ENCODE results near the gene TMCC1.

GRCh38 chr3:129764090-129764489 lies 129.4 kb downstream of the TMCC1 start:
- TF ChIP-seq EZH2 (IDR thresholded peaks at IDR 0.05; ENCODE audit: borderline replicate concordance, insufficient read depth, low read depth, low read length, poor library complexity, severe bottlenecking): no peak
- no peak for TF ChIP-seq CTCF (IDR thresholded peaks at IDR 0.05)

Measured in B cell (primary cell).